Sigmoid colon (tissue), 4 donors: ENCODE measurements around the gene MARS1.

Experiments used
- EP300 ChIP-seq, 4 donors: sonication (generic); formaldehyde crosslinking; IDR thresholded peaks; one replicate each; pipeline ENCODE4 v1.6.1; 2017; ENCODE audit warnings: antibody characterized with exemption in 4 of 4
- POLR2A ChIP-seq, 2 donors: fragments of 450-650 bp; IDR thresholded peaks; one replicate each; pipeline ENCODE4 v1.6.1; 2016; ENCODE audit warnings: antibody characterized with exemption in 2 of 2, mild to moderate bottlenecking in 2 of 2, moderate library complexity in 2 of 2
- POLR2AphosphoS5 ChIP-seq, 4 donors: sonication (generic); formaldehyde crosslinking; IDR thresholded peaks; one replicate each; pipeline ENCODE4 v1.6.1; 2017; ENCODE audit warnings: antibody characterized with exemption in 4 of 4
- TF ChIP-seq, protein P1 (sequence below), 4 experiments: fragments of 450-650 bp in 3 of 4; fragments of 200-600 bp in 1 of 4; IDR thresholded peaks; one replicate each; pipeline ENCODE4 v1.5.1; 2016 to 2019; ENCODE audit warnings: antibody characterized with exemption in 4 of 4, mild to moderate bottlenecking in 3 of 4, moderate library complexity in 2 of 4

DNA sequence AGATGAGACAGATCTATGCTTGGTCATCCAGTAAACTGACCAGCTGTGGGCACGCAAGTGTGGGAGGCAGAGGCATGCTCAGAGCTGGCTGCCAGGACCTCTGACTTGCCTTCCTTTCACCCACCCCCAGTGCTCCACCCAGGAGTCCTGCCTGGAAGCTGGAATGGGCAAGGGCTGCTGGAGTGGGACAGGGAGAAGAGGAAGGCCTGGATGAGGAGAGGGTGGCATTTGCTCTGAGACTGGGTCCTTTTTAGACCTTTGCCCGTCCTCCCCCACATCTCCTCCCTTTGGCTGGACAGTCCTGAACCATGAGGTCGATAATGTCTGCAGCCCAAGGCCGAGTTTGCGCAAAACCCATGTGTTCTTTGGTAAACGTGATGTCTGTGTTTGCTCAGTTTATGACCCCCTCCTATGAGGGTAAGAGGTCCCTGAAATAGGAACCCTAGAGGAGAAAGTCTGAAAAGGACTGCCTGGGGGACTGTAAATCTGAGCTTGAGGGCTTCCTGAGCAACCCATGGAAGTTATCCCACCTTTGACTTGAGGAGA lies 36.6 kb upstream of the MARS1 start:
- TF ChIP-seq, protein P1, sequence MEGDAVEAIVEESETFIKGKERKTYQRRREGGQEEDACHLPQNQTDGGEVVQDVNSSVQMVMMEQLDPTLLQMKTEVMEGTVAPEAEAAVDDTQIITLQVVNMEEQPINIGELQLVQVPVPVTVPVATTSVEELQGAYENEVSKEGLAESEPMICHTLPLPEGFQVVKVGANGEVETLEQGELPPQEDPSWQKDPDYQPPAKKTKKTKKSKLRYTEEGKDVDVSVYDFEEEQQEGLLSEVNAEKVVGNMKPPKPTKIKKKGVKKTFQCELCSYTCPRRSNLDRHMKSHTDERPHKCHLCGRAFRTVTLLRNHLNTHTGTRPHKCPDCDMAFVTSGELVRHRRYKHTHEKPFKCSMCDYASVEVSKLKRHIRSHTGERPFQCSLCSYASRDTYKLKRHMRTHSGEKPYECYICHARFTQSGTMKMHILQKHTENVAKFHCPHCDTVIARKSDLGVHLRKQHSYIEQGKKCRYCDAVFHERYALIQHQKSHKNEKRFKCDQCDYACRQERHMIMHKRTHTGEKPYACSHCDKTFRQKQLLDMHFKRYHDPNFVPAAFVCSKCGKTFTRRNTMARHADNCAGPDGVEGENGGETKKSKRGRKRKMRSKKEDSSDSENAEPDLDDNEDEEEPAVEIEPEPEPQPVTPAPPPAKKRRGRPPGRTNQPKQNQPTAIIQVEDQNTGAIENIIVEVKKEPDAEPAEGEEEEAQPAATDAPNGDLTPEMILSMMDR (IDR thresholded peaks at IDR 0.05) = no peak
- TF ChIP-seq POLR2A (IDR thresholded peaks at IDR 0.05) = no peak
- TF ChIP-seq POLR2AphosphoS5 (IDR thresholded peaks at IDR 0.05) = no peak
- TF ChIP-seq EP300 (IDR thresholded peaks at IDR 0.05) = no peak
